ENCODE measurements around the gene MRPL9. TPM values are rescaled to one million over a fixed set of nuclear protein-coding genes. Genes with fewer than 3 reads are reported as not detected.
A peak's percentile ranks its signal among the peaks of the same experiment; 100 is the strongest.

MRPL9 gene
- total and polyA plus RNA-seq, 2 donors: 75.3 to 113 TPM

GRCh38 chr1:151805066-151805820, 41.9 kb upstream of the MRPL9 start, which contains the start of gene LINGO4:
Gene LINGO4, minus strand, starts transcription at chr1:151805419. Its CDS starts 2,715 bp downstream, at chr1:151802704.
- Histone ChIP-seq H3K27ac (ENCODE audit: low read depth in 1 of 2, low read length in 1 of 2) (peak within 1 kb of the TSS; percentile 18 to 50), H3K36me3 (ENCODE audit: control insufficient read depth in 2 of 2, insufficient read depth in 2 of 2, low read length in 1 of 2) (peaks cover 27 to 43% of the 10 kb centered on the region in 2 donors), H3K4me3 (ENCODE audit: low read length in 2 of 2) (no peak within 1 kb of the TSS), H3K27me3 (ENCODE audit: control insufficient read depth in 2 of 2, insufficient read depth in 1 of 2, low read length in 1 of 2) (peaks cover 0 to 2% of the 10 kb centered on the region in 2 donors), H3K9me3 (ENCODE audit: control insufficient read depth in 2 of 2, insufficient read depth in 1 of 2, low read length in 1 of 2) (no peaks in the 10 kb centered on the region), H3K4me1 (ENCODE audit: control insufficient read depth in 2 of 2, insufficient read depth in 2 of 2, low read length in 2 of 2) (peaks cover 0 to 16% of the 10 kb centered on the region in 2 donors)
- DNase-seq (ENCODE audit: low read depth in 6 of 9, low spot score in 9 of 9): no peak
- WGBS: 87% methylated on average over 12 of the region's 12 CpGs

GRCh38 chr1:151803915-151804314, 40.6 kb upstream of the MRPL9 start:
- Histone ChIP-seq H3K9me3 (ENCODE audit: control insufficient read depth in 2 of 2, insufficient read depth in 1 of 2, low read length in 1 of 2) (no peaks in the 10 kb centered on the region), H3K4me3 (ENCODE audit: low read length in 2 of 2) (no peak overlapping the region), H3K4me1 (ENCODE audit: control insufficient read depth in 2 of 2, insufficient read depth in 2 of 2, low read length in 2 of 2) (peaks cover 0 to 22% of the 10 kb centered on the region in 2 donors), H3K27me3 (ENCODE audit: control insufficient read depth in 2 of 2, insufficient read depth in 1 of 2, low read length in 1 of 2) (peaks cover 0 to 5% of the 10 kb centered on the region in 2 donors), H3K36me3 (ENCODE audit: control insufficient read depth in 2 of 2, insufficient read depth in 2 of 2, low read length in 1 of 2) (peaks cover 18 to 30% of the 10 kb centered on the region in 2 donors), H3K27ac (ENCODE audit: low read depth in 1 of 2, low read length in 1 of 2) (no peak overlapping the region)
- DNase-seq (ENCODE audit: low read depth in 6 of 9, low spot score in 9 of 9): no peak
- WGBS: 100% methylated on average over 3 of the region's 3 CpGs

- peaks cover 0 to 5% of the 10 kb centered on the region in 2 donors for H3K27me3 ChIP-seq (ENCODE audit: control insufficient read depth in 2 of 2, insufficient read depth in 1 of 2, low read length in 1 of 2)
- peaks cover 15 to 23% of the 10 kb centered on the region in 2 donors for H3K36me3 ChIP-seq (ENCODE audit: control insufficient read depth in 2 of 2, insufficient read depth in 2 of 2, low read length in 1 of 2)
- H3K4me1 ChIP-seq (ENCODE audit: control insufficient read depth in 2 of 2, insufficient read depth in 2 of 2, low read length in 2 of 2): peaks cover 0 to 22% of the 10 kb centered on the region in 2 donors
- no peak for DNase-seq (ENCODE audit: low read depth in 6 of 9, low spot score in 9 of 9)
- H3K9me3 ChIP-seq (ENCODE audit: control insufficient read depth in 2 of 2, insufficient read depth in 1 of 2, low read length in 1 of 2): no peaks in the 10 kb centered on the region
- H3K27ac ChIP-seq (ENCODE audit: low read depth in 1 of 2, low read length in 1 of 2): no peak overlapping the region
- H3K4me3 ChIP-seq (ENCODE audit: low read length in 2 of 2): no peak overlapping the region
These were observed 39.9 kb upstream of the MRPL9 start for GRCh38 chr1:151803164-151803563.

GRCh38 chr1:151802372-151802771, 39.1 kb upstream of the MRPL9 start:
- no peak overlapping the region for H3K27ac ChIP-seq (ENCODE audit: low read depth in 1 of 2, low read length in 1 of 2)
- H3K4me1 ChIP-seq (ENCODE audit: control insufficient read depth in 2 of 2, insufficient read depth in 2 of 2, low read length in 2 of 2): peaks cover 0 to 22% of the 10 kb centered on the region in 2 donors
- H3K27me3 ChIP-seq (ENCODE audit: control insufficient read depth in 2 of 2, insufficient read depth in 1 of 2, low read length in 1 of 2): peaks cover 0 to 5% of the 10 kb centered on the region in 2 donors
- no peaks in the 10 kb centered on the region for H3K9me3 ChIP-seq (ENCODE audit: control insufficient read depth in 2 of 2, insufficient read depth in 1 of 2, low read length in 1 of 2)
- no peak for DNase-seq (ENCODE audit: low read depth in 6 of 9, low spot score in 9 of 9)
- H3K36me3 ChIP-seq (ENCODE audit: control insufficient read depth in 2 of 2, insufficient read depth in 2 of 2, low read length in 1 of 2): peaks cover 7 to 16% of the 10 kb centered on the region in 2 donors
- WGBS: 95% methylated on average over 5 of the region's 5 CpGs
- H3K4me3 ChIP-seq (ENCODE audit: low read length in 2 of 2): no peak overlapping the region

GRCh38 chr1:151801846-151802245, 38.5 kb upstream of the MRPL9 start:
- Histone ChIP-seq H3K4me1 (ENCODE audit: control insufficient read depth in 2 of 2, insufficient read depth in 2 of 2, low read length in 2 of 2) (peaks cover 0 to 22% of the 10 kb centered on the region in 2 donors), H3K4me3 (ENCODE audit: low read length in 2 of 2) (no peak overlapping the region), H3K36me3 (ENCODE audit: control insufficient read depth in 2 of 2, insufficient read depth in 2 of 2, low read length in 1 of 2) (peaks cover 2 to 11% of the 10 kb centered on the region in 2 donors), H3K27me3 (ENCODE audit: control insufficient read depth in 2 of 2, insufficient read depth in 1 of 2, low read length in 1 of 2) (peaks cover 0 to 5% of the 10 kb centered on the region in 2 donors), H3K27ac (ENCODE audit: low read depth in 1 of 2, low read length in 1 of 2) (no peak overlapping the region), H3K9me3 (ENCODE audit: control insufficient read depth in 2 of 2, insufficient read depth in 1 of 2, low read length in 1 of 2) (no peaks in the 10 kb centered on the region)
- no peak for DNase-seq (ENCODE audit: low read depth in 6 of 9, low spot score in 9 of 9)
- WGBS: 97% methylated on average over 7 of the region's 7 CpGs

GRCh38 chr1:151801310-151801820, 38.1 kb upstream of the MRPL9 start:
- Histone ChIP-seq H3K4me1 (ENCODE audit: control insufficient read depth in 2 of 2, insufficient read depth in 2 of 2, low read length in 2 of 2) (peaks cover 0 to 22% of the 10 kb centered on the region in 2 donors), H3K36me3 (ENCODE audit: control insufficient read depth in 2 of 2, insufficient read depth in 2 of 2, low read length in 1 of 2) (peaks cover 0 to 6% of the 10 kb centered on the region in 2 donors), H3K9me3 (ENCODE audit: control insufficient read depth in 2 of 2, insufficient read depth in 1 of 2, low read length in 1 of 2) (no peaks in the 10 kb centered on the region), H3K27ac (ENCODE audit: low read depth in 1 of 2, low read length in 1 of 2) (no peak overlapping the region), H3K27me3 (ENCODE audit: control insufficient read depth in 2 of 2, insufficient read depth in 1 of 2, low read length in 1 of 2) (peaks cover 0 to 5% of the 10 kb centered on the region in 2 donors), H3K4me3 (ENCODE audit: low read length in 2 of 2) (no peak overlapping the region)
- no peak for DNase-seq (ENCODE audit: low read depth in 6 of 9, low spot score in 9 of 9)
- 99% methylated on average over 12 of the region's 12 CpGs for WGBS

GRCh38 chr1:151800830-151801229, 37.5 kb upstream of the MRPL9 start:
- Histone ChIP-seq H3K36me3 (ENCODE audit: control insufficient read depth in 2 of 2, insufficient read depth in 2 of 2, low read length in 1 of 2) (peaks cover 0 to 3% of the 10 kb centered on the region in 2 donors), H3K27ac (ENCODE audit: low read depth in 1 of 2, low read length in 1 of 2) (no peak overlapping the region), H3K9me3 (ENCODE audit: control insufficient read depth in 2 of 2, insufficient read depth in 1 of 2, low read length in 1 of 2) (no peaks in the 10 kb centered on the region), H3K4me1 (ENCODE audit: control insufficient read depth in 2 of 2, insufficient read depth in 2 of 2, low read length in 2 of 2) (peaks cover 0 to 22% of the 10 kb centered on the region in 2 donors), H3K4me3 (ENCODE audit: low read length in 2 of 2) (no peak overlapping the region), H3K27me3 (ENCODE audit: control insufficient read depth in 2 of 2, insufficient read depth in 1 of 2, low read length in 1 of 2) (peaks cover 0 to 5% of the 10 kb centered on the region in 2 donors)
- 83% methylated on average over 8 of the region's 8 CpGs for WGBS
- DNase-seq (ENCODE audit: low read depth in 6 of 9, low spot score in 9 of 9): no peak

GRCh38 chr1:151799179-151800022, 36.1 kb upstream of the MRPL9 start:
- no peak for DNase-seq (ENCODE audit: low read depth in 6 of 9, low spot score in 9 of 9)
- peaks cover 0 to 3% of the 10 kb centered on the region in 2 donors for H3K36me3 ChIP-seq (ENCODE audit: control insufficient read depth in 2 of 2, insufficient read depth in 2 of 2, low read length in 1 of 2)
- H3K27me3 ChIP-seq (ENCODE audit: control insufficient read depth in 2 of 2, insufficient read depth in 1 of 2, low read length in 1 of 2): peaks cover 0 to 5% of the 10 kb centered on the region in 2 donors
- H3K27ac ChIP-seq (ENCODE audit: low read depth in 1 of 2, low read length in 1 of 2): no peak overlapping the region
- peaks cover 0 to 15% of the 10 kb centered on the region in 2 donors for H3K4me1 ChIP-seq (ENCODE audit: control insufficient read depth in 2 of 2, insufficient read depth in 2 of 2, low read length in 2 of 2)
- H3K9me3 ChIP-seq (ENCODE audit: control insufficient read depth in 2 of 2, insufficient read depth in 1 of 2, low read length in 1 of 2): no peaks in the 10 kb centered on the region
- WGBS: 87% methylated on average over 9 of the region's 9 CpGs
- H3K4me3 ChIP-seq (ENCODE audit: low read length in 2 of 2): no peak overlapping the region

Data from thymus (tissue), 11 donors.